ENCODE results near the gene IL20. TPM values are rescaled to one million over a fixed set of nuclear protein-coding genes. Genes with fewer than 3 reads are reported as not detected.

The IL20 gene
- polyA plus RNA-seq, 1 donor (not counting 4 experiments of a cell fraction or from before 2014, with no cell fraction given): 4.7 TPM

DNA sequence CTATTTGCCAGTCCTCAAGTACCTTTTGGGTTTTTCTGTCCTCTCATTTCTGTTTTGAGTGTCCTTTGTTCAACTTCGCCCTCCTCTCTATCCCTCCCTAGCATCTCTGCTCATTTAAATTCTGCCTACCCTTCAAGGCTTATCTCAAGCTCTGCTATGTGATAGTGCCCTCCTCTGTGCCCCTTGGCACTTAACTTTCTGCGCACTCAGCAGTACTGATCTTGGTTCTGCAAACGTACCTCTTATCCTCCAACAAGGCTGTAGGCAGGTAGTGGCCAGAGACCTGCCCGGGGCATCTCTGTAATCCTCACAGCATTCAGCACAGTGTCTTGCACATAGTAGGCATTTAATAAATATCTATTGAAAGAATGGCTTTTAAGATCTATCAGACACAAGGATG is 5.3 kb upstream of the IL20 start:
- DNase-seq (ENCODE audit: low read depth, low spot score): no peak
- dilution Hi-C loops (cut with MboI; ENCODE audit: extremely low pct_ligation_motif_present, low sequenced_read_pairs): no loop called here
- Histone ChIP-seq H3K9ac (ENCODE audit: control insufficient read depth, extremely low read depth, insufficient read depth, low read length) (no peak overlapping the region), H3K4me2 (ENCODE audit: control insufficient read depth, extremely low read depth, insufficient read depth, low read depth, low read length) (no peak overlapping the region), H3K4me1 (ENCODE audit: control insufficient read depth, extremely low read depth, insufficient read depth, low read length) (peaks cover 15% of the 10 kb centered on the region), H3K4me3 (ENCODE audit: control insufficient read depth in 2 of 3, extremely low read depth in 1 of 3, insufficient read depth in 2 of 3, low read depth in 1 of 3, low read length in 3 of 3) (no peak overlapping the region), H4K20me1 (ENCODE audit: control insufficient read depth, extremely low read depth, insufficient read depth, low read length) (no peaks in the 10 kb centered on the region), H3K9me3 (ENCODE audit: control insufficient read depth, low read depth, low read length) (no peaks in the 10 kb centered on the region), H2AFZ (ENCODE audit: control insufficient read depth, low read length) (no peak overlapping the region), H3K9me1 (ENCODE audit: control insufficient read depth, extremely low read depth, insufficient read depth, low read length) (no peaks in the 10 kb centered on the region), H3K27me3 (ENCODE audit: control insufficient read depth, extremely low read depth, insufficient read depth, low read length) (no peaks in the 10 kb centered on the region), H3K79me2 (ENCODE audit: control insufficient read depth, insufficient read depth, low read length) (no peaks in the 10 kb centered on the region), H3K36me3 (ENCODE audit: control insufficient read depth in 2 of 2, extremely low read depth in 1 of 2, insufficient read depth in 2 of 2, low read length in 2 of 2) (no peaks in the 10 kb centered on the region), H3K27ac (ENCODE audit: control insufficient read depth, insufficient read depth, low read length) (no peak overlapping the region)
- no peak for TF ChIP-seq EZH2 (IDR thresholded peaks at IDR 0.05; ENCODE audit: low read length)
- TF ChIP-seq, protein P1, sequence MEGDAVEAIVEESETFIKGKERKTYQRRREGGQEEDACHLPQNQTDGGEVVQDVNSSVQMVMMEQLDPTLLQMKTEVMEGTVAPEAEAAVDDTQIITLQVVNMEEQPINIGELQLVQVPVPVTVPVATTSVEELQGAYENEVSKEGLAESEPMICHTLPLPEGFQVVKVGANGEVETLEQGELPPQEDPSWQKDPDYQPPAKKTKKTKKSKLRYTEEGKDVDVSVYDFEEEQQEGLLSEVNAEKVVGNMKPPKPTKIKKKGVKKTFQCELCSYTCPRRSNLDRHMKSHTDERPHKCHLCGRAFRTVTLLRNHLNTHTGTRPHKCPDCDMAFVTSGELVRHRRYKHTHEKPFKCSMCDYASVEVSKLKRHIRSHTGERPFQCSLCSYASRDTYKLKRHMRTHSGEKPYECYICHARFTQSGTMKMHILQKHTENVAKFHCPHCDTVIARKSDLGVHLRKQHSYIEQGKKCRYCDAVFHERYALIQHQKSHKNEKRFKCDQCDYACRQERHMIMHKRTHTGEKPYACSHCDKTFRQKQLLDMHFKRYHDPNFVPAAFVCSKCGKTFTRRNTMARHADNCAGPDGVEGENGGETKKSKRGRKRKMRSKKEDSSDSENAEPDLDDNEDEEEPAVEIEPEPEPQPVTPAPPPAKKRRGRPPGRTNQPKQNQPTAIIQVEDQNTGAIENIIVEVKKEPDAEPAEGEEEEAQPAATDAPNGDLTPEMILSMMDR (optimal IDR thresholded peaks at IDR 0.05 in 1 of 3, IDR thresholded peaks at IDR 0.05 in 1 of 3, conservative IDR thresholded peaks at IDR 0.05 in 1 of 3; ENCODE audit: extremely low read depth in 1 of 3, insufficient read depth in 2 of 3, low read length in 3 of 3): no peak
- no peak for FAIRE-seq

DNA sequence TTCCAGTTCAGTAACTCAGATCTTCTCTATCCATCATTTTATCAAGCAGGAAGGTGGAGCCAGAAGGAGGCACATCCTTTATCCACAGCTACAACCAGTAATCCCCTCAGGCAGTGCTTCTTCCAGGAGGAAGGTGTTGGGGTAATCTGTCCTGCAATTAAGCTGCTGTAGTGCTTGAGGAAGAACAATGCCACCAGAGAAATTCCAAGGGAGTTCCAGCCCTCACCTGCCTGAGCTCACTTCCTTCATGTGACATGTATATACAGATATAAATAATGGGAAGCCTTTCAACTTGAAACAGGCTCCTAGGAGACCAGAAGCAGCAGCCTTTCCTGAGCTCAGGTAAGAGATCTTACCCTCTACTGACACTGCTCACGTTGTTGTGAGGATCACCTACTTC is 2.2 kb upstream of the IL20 start:
- dilution Hi-C loops (cut with MboI; ENCODE audit: extremely low pct_ligation_motif_present, low sequenced_read_pairs): no loop called here
- no peak for TF ChIP-seq EZH2 (IDR thresholded peaks at IDR 0.05; ENCODE audit: low read length)
- TF ChIP-seq, protein P1 (optimal IDR thresholded peaks at IDR 0.05 in 1 of 3, IDR thresholded peaks at IDR 0.05 in 1 of 3, conservative IDR thresholded peaks at IDR 0.05 in 1 of 3; ENCODE audit: extremely low read depth in 1 of 3, insufficient read depth in 2 of 3, low read length in 3 of 3): no peak
- no peak overlapping the region for H3K27ac ChIP-seq (ENCODE audit: control insufficient read depth, insufficient read depth, low read length)

More for the DNA sequence above, 2.2 kb upstream of the IL20 start:
- H3K9me1 ChIP-seq (ENCODE audit: control insufficient read depth, extremely low read depth, insufficient read depth, low read length): no peaks in the 10 kb centered on the region
- H3K4me3 ChIP-seq (ENCODE audit: control insufficient read depth in 2 of 3, extremely low read depth in 1 of 3, insufficient read depth in 2 of 3, low read depth in 1 of 3, low read length in 3 of 3): no peak overlapping the region
- H4K20me1 ChIP-seq (ENCODE audit: control insufficient read depth, extremely low read depth, insufficient read depth, low read length): no peaks in the 10 kb centered on the region
- peak overlapping the region; percentile 45 for H2AFZ ChIP-seq (ENCODE audit: control insufficient read depth, low read length)
- H3K79me2 ChIP-seq (ENCODE audit: control insufficient read depth, insufficient read depth, low read length): no peaks in the 10 kb centered on the region
- peaks cover 0 to 6% of the 10 kb centered on the region in 2 experiments for H3K36me3 ChIP-seq (ENCODE audit: control insufficient read depth in 2 of 2, extremely low read depth in 1 of 2, insufficient read depth in 2 of 2, low read length in 2 of 2)
- peak; percentile 76 for FAIRE-seq
- H3K4me1 ChIP-seq (ENCODE audit: control insufficient read depth, extremely low read depth, insufficient read depth, low read length): peaks cover 46% of the 10 kb centered on the region
- peak overlapping the region; percentile 31 for H3K4me2 ChIP-seq (ENCODE audit: control insufficient read depth, extremely low read depth, insufficient read depth, low read depth, low read length)
- no peak for DNase-seq (ENCODE audit: low read depth, low spot score)
- no peak overlapping the region for H3K9ac ChIP-seq (ENCODE audit: control insufficient read depth, extremely low read depth, insufficient read depth, low read length)
- no peaks in the 10 kb centered on the region for H3K27me3 ChIP-seq (ENCODE audit: control insufficient read depth, extremely low read depth, insufficient read depth, low read length)
- H3K9me3 ChIP-seq (ENCODE audit: control insufficient read depth, low read depth, low read length): no peaks in the 10 kb centered on the region

All from keratinocyte (primary cell).